ENCODE measurements around the gene TRIL. TPM values are rescaled to one million over a fixed set of nuclear protein-coding genes. Genes with fewer than 3 reads are reported as not detected.

The TRIL gene
- total RNA-seq, 1 experiment from 2014 or later: not detected

Other genes with a start within 250 kb of the TRIL start
- gene CPVL, start 188.2 kb upstream of the TRIL start, total RNA-seq (2014; rRNA removed; shearing (Covaris generic)): 27.5 and 30.2 TPM in 2 replicates
- gene CHN2, start 236.4 kb upstream of the TRIL start, total RNA-seq (2014; rRNA removed; shearing (Covaris generic)): 2.3 and 5.5 TPM in 2 replicates